Duodenal mucosa (tissue), 2 donors: ENCODE results near the gene CEACAM21.
"Not testable (repeated sequence)": the region's sequence is repeated elsewhere in the genome, so short reads cannot be mapped to it uniquely, and the experiment has no call there.

ENCODE experiments used
- H3K27ac ChIP-seq: one replicate; pipeline ENCODE4 v1.7.0; 2013; ENCODE audit warnings: low read depth, low read length
- H3K27me3 ChIP-seq, 2 donors: one replicate each; pipeline ENCODE4 v1.7.0; 2013; ENCODE audit warnings: low read length in 2 of 2, control low read depth in 1 of 2; ENCODE audit not compliant: insufficient read depth in 2 of 2, control insufficient read depth in 1 of 2
- H3K36me3 ChIP-seq, 2 donors: one replicate each; pipeline ENCODE4 v1.7.0; 2013; ENCODE audit warnings: low read length in 2 of 2, control low read depth in 1 of 2; ENCODE audit not compliant: insufficient read depth in 2 of 2, control insufficient read depth in 1 of 2
- H3K4me1 ChIP-seq, 2 donors: one replicate each; pipeline ENCODE4 v1.7.0; 2013; ENCODE audit warnings: low read length in 2 of 2, control low read depth in 1 of 2; ENCODE audit not compliant: insufficient read depth in 2 of 2, control insufficient read depth in 1 of 2
- H3K4me3 ChIP-seq, 2 donors: one replicate each; pipeline ENCODE4 v1.7.0; 2013; ENCODE audit warnings: low read length in 2 of 2, low read depth in 1 of 2
- H3K9ac ChIP-seq, 2 donors: one replicate each; pipeline ENCODE4 v1.7.0; 2013; ENCODE audit warnings: low read length in 2 of 2, low read depth in 1 of 2
- H3K9me3 ChIP-seq, 2 donors: one replicate each; pipeline ENCODE4 v1.7.0; 2013; ENCODE audit warnings: low read length in 2 of 2, control low read depth in 1 of 2; ENCODE audit not compliant: control insufficient read depth in 1 of 2

Gene CEACAM21

GRCh38 chr19:41564515-41565378 lies 11.2 kb upstream of the CEACAM21 start:
- Histone ChIP-seq H3K36me3 (no peaks in the 10 kb centered on the region), H3K27ac (no peak overlapping the region), H3K27me3 (peaks cover 23 to 41% of the 10 kb centered on the region in 2 donors), H3K9me3 (no peaks in the 10 kb centered on the region), H3K4me3 (peak overlapping the region in 1 of 2 donors; percentile 13), H3K4me1 (peaks cover 6 to 14% of the 10 kb centered on the region in 2 donors), H3K9ac (no peak overlapping the region)

- no peak overlapping the region for H3K9ac ChIP-seq
- peaks cover 23 to 45% of the 10 kb centered on the region in 2 donors for H3K27me3 ChIP-seq
- H3K36me3 ChIP-seq = no peaks in the 10 kb centered on the region
- H3K4me3 ChIP-seq = no peak overlapping the region
- H3K4me1 ChIP-seq = peaks cover 6 to 14% of the 10 kb centered on the region in 2 donors
- no peaks in the 10 kb centered on the region for H3K9me3 ChIP-seq
- H3K27ac ChIP-seq = no peak overlapping the region
These were observed 10.6 kb upstream of the CEACAM21 start for GRCh38 chr19:41565379-41565720.

- Histone ChIP-seq H3K4me1 (peaks cover 6 to 16% of the 10 kb centered on the region in 2 donors), H3K9me3 (no peaks in the 10 kb centered on the region), H3K4me3 (no peak overlapping the region), H3K9ac (no peak overlapping the region), H3K27ac (no peak overlapping the region), H3K36me3 (no peaks in the 10 kb centered on the region), H3K27me3 (peaks cover 23 to 45% of the 10 kb centered on the region in 2 donors)
These were observed 10.0 kb upstream of the CEACAM21 start for GRCh38 chr19:41566001-41566400.

GRCh38 chr19:41569481-41570150 lies 6.3 kb upstream of the CEACAM21 start:
- H3K27ac ChIP-seq = no peak overlapping the region
- H3K9ac ChIP-seq = no peak overlapping the region
- H3K27me3 ChIP-seq = peaks cover 6 to 29% of the 10 kb centered on the region in 2 donors
- peaks cover 0 to 2% of the 10 kb centered on the region in 2 donors for H3K4me1 ChIP-seq
- no peaks in the 10 kb centered on the region for H3K9me3 ChIP-seq
- no peak overlapping the region for H3K4me3 ChIP-seq
- no peaks in the 10 kb centered on the region for H3K36me3 ChIP-seq

- Histone ChIP-seq H3K27ac (no peak overlapping the region), H3K4me3 (no peak overlapping the region), H3K36me3 (no peaks in the 10 kb centered on the region), H3K4me1 (peaks cover 0 to 2% of the 10 kb centered on the region in 2 donors), H3K27me3 (peaks cover 4 to 23% of the 10 kb centered on the region in 2 donors), H3K9me3 (no peaks in the 10 kb centered on the region), H3K9ac (no peak overlapping the region)
These were observed 5.8 kb upstream of the CEACAM21 start for GRCh38 chr19:41570179-41570578.

GRCh38 chr19:41570639-41571112 lies 5.3 kb upstream of the CEACAM21 start:
- Histone ChIP-seq H3K36me3 (no peaks in the 10 kb centered on the region), H3K27me3 (peaks cover 4 to 23% of the 10 kb centered on the region in 2 donors), H3K9ac (no peak overlapping the region), H3K27ac (no peak overlapping the region), H3K4me3 (no peak overlapping the region), H3K4me1 (peaks cover 0 to 2% of the 10 kb centered on the region in 2 donors), H3K9me3 (no peaks in the 10 kb centered on the region)

GRCh38 chr19:41577144-41577830 lies 1.3 kb downstream of the CEACAM21 start:
- Histone ChIP-seq H3K36me3 (no peaks in the 10 kb centered on the region), H3K27ac (no peak overlapping the region), H3K4me1 (no peaks in the 10 kb centered on the region), H3K9ac (no peak overlapping the region), H3K4me3 (no peak overlapping the region), H3K27me3 (no peaks in the 10 kb centered on the region), H3K9me3 (peaks cover 4 to 6% of the 10 kb centered on the region in 2 donors)

- Histone ChIP-seq H3K4me3 (no peak overlapping the region), H3K27me3 (no peaks in the 10 kb centered on the region), H3K9ac (no peak overlapping the region), H3K36me3 (no peaks in the 10 kb centered on the region), H3K9me3 (peaks cover 7 to 10% of the 10 kb centered on the region in 2 donors), H3K27ac (no peak overlapping the region), H3K4me1 (no peaks in the 10 kb centered on the region)
These were observed 1.9 kb downstream of the CEACAM21 start for GRCh38 chr19:41577833-41578232.

- Histone ChIP-seq H3K27ac (no peak overlapping the region), H3K9me3 (peaks cover 7 to 10% of the 10 kb centered on the region in 2 donors), H3K36me3 (no peaks in the 10 kb centered on the region), H3K9ac (no peak overlapping the region), H3K4me1 (no peaks in the 10 kb centered on the region), H3K27me3 (no peaks in the 10 kb centered on the region), H3K4me3 (no peak overlapping the region)
These were observed 2.9 kb downstream of the CEACAM21 start for GRCh38 chr19:41578886-41579285.

- H3K4me1 ChIP-seq, H3K27me3 ChIP-seq, H3K4me3 ChIP-seq, H3K9me3 ChIP-seq, H3K9ac ChIP-seq, H3K27ac ChIP-seq, H3K36me3 ChIP-seq: not testable (repeated sequence)
These were observed 5.1 kb downstream of the CEACAM21 start for GRCh38 chr19:41581068-41581467.
